A549 treated with DMSO at 1 μM for 4 hours (cell line): ENCODE results near the gene HERC6. TPM values are rescaled to one million over a fixed set of nuclear protein-coding genes. Genes with fewer than 3 reads are reported as not detected.

Source experiments
- total RNA-seq: library from RNA; stranded (reverse); fragments of 200-300 nt; extraction: Qiagen RNA extraction; gene quantifications from 5 replicates; pipeline ENCODE4 v1.2.3, GENCODE V29; 2022; ENCODE audit warnings: low read depth

HERC6 gene
- total RNA-seq, result 3.2 to 4.2 TPM (median 3.6 TPM) in 5 replicates

GRCh38 chr4:88378691-88379559 is at the start of gene HERC6:
HERC6 (plus strand) TSS chr4:88378852; CDS start chr4:88378922, 70 bp downstream.

GRCh38 chr4:88456670-88457306 is 78.1 kb downstream of the HERC6 start, which contains the start of gene HERC5:
HERC5 (plus strand) TSS chr4:88457119; CDS start chr4:88457270, 151 bp downstream.

Other genes starting within 250 kb of the HERC6 start
- 22.0 to 27.1 TPM (median 22.7 TPM) in 5 replicates for gene ABCG2, start 220.2 kb upstream of the HERC6 start, total RNA-seq
- 0.70 to 1.4 TPM (median 0.95 TPM) in 5 replicates for gene PPM1K, start 94.3 kb upstream of the HERC6 start, total RNA-seq
- gene HERC5, start 78.3 kb downstream of the HERC6 start, total RNA-seq, result 4.4 to 5.2 TPM (median 4.7 TPM) in 5 replicates
- gene PYURF, start 144.9 kb downstream of the HERC6 start, total RNA-seq, result 64.2 to 84.6 TPM (median 75.9 TPM) in 5 replicates
- gene HERC3, start 213.6 kb downstream of the HERC6 start, total RNA-seq, result 4.0 to 7.7 TPM (median 6.1 TPM) in 5 replicates